ENCODE results near the gene KRTAP10-6. TPM values are rescaled to one million over a fixed set of nuclear protein-coding genes. Genes with fewer than 3 reads are reported as not detected.

The KRTAP10-6 gene
- total and polyA plus RNA-seq, 10 donors: not detected

- intact Hi-C loops (cut with DNase I; ENCODE audit: low total_unique reads): no loop called here
These were observed 47.7 kb downstream of the KRTAP10-6 start for GRCh38 chr21:44544566-44544965.

GRCh38 chr21:44542716-44543115, 49.6 kb downstream of the KRTAP10-6 start:
- H3K4me1 ChIP-seq: peaks cover 0 to 5% (median 0%) of the 10 kb centered on the region in 6 donors
- peaks cover 0 to 23% (median 0%) of the 10 kb centered on the region in 7 donors for H3K27me3 ChIP-seq (replicated peaks in 1 of 7)
- WGBS, 5 donors: 77 to 94% (median 89%) methylated on average over 1 of the region's 1 CpG
- H3K36me3 ChIP-seq: no peaks in the 10 kb centered on the region
- no peak overlapping the region for H3K4me3 ChIP-seq
- H3K27ac ChIP-seq: no peak overlapping the region
- intact Hi-C loops (cut with DNase I; ENCODE audit: low total_unique reads): no loop called here
- peaks cover 5 to 62% (median 47%) of the 10 kb centered on the region in 8 donors for H3K9me3 ChIP-seq
- no peak for DNase-seq
- no peak for TF ChIP-seq CTCF (IDR thresholded peaks at IDR 0.05 in 8 of 11, conservative IDR thresholded peaks at IDR 0.05 in 3 of 11)
- TF ChIP-seq POLR2AphosphoS5 (IDR thresholded peaks at IDR 0.05): no peak
- TF ChIP-seq POLR2A (IDR thresholded peaks at IDR 0.05): no peak

More at GRCh38 chr21:44544566-44544965, 47.7 kb downstream of the KRTAP10-6 start:
- Histone ChIP-seq H3K4me1 (peaks cover 0 to 13% (median 0%) of the 10 kb centered on the region in 6 donors), H3K36me3 (no peaks in the 10 kb centered on the region), H3K27ac (no peak overlapping the region), H3K9me3 (peaks cover 5 to 63% (median 48%) of the 10 kb centered on the region in 8 donors), H3K4me3 (no peak overlapping the region), H3K27me3 (replicated peaks in 1 of 7) (peaks cover 0 to 29% (median 0%) of the 10 kb centered on the region in 7 donors)
- WGBS, 5 donors: 70 to 82% (median 76%) methylated on average over 3 of the region's 3 CpGs
- TF ChIP-seq POLR2A (IDR thresholded peaks at IDR 0.05) (no peak), POLR2AphosphoS5 (IDR thresholded peaks at IDR 0.05) (no peak), CTCF (IDR thresholded peaks at IDR 0.05 in 8 of 11, conservative IDR thresholded peaks at IDR 0.05 in 3 of 11) (no peak)
- no peak for DNase-seq

Other genes with a start within 250 kb of the KRTAP10-6 start
- gene TRPM2, start 238.9 kb downstream of the KRTAP10-6 start, total RNA-seq: 10 to 100 TPM; 10.4 to 35.3 (median 22.0) TPM
- gene TRPM2, start 238.9 kb downstream of the KRTAP10-6 start, polyA plus RNA-seq: 10 to 100 TPM; 20.5 to 44.1 (median 28.4) TPM
- 1 to 10 TPM; 1.3 to 4.9 (median 3.4) TPM for gene LRRC3, start 137.0 kb downstream of the KRTAP10-6 start, total RNA-seq
- under 1 TPM; 0.24 to 0.86 (median 0.26) TPM for gene LRRC3, start 137.0 kb downstream of the KRTAP10-6 start, polyA plus RNA-seq
- gene KRTAP10-1, start 52.3 kb downstream of the KRTAP10-6 start, total RNA-seq: not detected
- not detected for gene KRTAP10-1, start 52.3 kb downstream of the KRTAP10-6 start, polyA plus RNA-seq
- gene KRTAP10-2, start 41.0 kb downstream of the KRTAP10-6 start, total RNA-seq: not detected
- gene KRTAP10-2, start 41.0 kb downstream of the KRTAP10-6 start, polyA plus RNA-seq: not detected
- gene KRTAP10-3, start 33.7 kb downstream of the KRTAP10-6 start, total RNA-seq: not detected
- not detected for gene KRTAP10-3, start 33.7 kb downstream of the KRTAP10-6 start, polyA plus RNA-seq
- gene KRTAP10-4, start 18.8 kb downstream of the KRTAP10-6 start, total RNA-seq: not detected
- not detected for gene KRTAP10-4, start 18.8 kb downstream of the KRTAP10-6 start, polyA plus RNA-seq
- gene KRTAP10-5, start 11.9 kb downstream of the KRTAP10-6 start, total RNA-seq: not detected
- not detected for gene KRTAP10-5, start 11.9 kb downstream of the KRTAP10-6 start, polyA plus RNA-seq
- gene KRTAP10-7, start 8.1 kb upstream of the KRTAP10-6 start, total RNA-seq: not detected
- not detected for gene KRTAP10-7, start 8.1 kb upstream of the KRTAP10-6 start, polyA plus RNA-seq
- gene KRTAP10-8, start 19.6 kb upstream of the KRTAP10-6 start, total RNA-seq: not detected
- gene KRTAP10-8, start 19.6 kb upstream of the KRTAP10-6 start, polyA plus RNA-seq: not detected
- gene KRTAP10-9, start 34.6 kb upstream of the KRTAP10-6 start, total RNA-seq: not detected
- not detected for gene KRTAP10-9, start 34.6 kb upstream of the KRTAP10-6 start, polyA plus RNA-seq
- gene KRTAP10-10, start 44.9 kb upstream of the KRTAP10-6 start, total RNA-seq: not detected
- not detected for gene KRTAP10-10, start 44.9 kb upstream of the KRTAP10-6 start, polyA plus RNA-seq
- gene KRTAP10-11, start 53.9 kb upstream of the KRTAP10-6 start, total RNA-seq: not detected
- gene KRTAP10-11, start 53.9 kb upstream of the KRTAP10-6 start, polyA plus RNA-seq: not detected
- gene KRTAP12-4, start 62.2 kb upstream of the KRTAP10-6 start, total RNA-seq: not detected
- not detected for gene KRTAP12-4, start 62.2 kb upstream of the KRTAP10-6 start, polyA plus RNA-seq
- not detected for gene KRTAP12-3, start 65.4 kb upstream of the KRTAP10-6 start, total RNA-seq
- not detected for gene KRTAP12-3, start 65.4 kb upstream of the KRTAP10-6 start, polyA plus RNA-seq
- not detected for gene KRTAP12-2, start 74.4 kb upstream of the KRTAP10-6 start, total RNA-seq
- not detected for gene KRTAP12-2, start 74.4 kb upstream of the KRTAP10-6 start, polyA plus RNA-seq
- not detected for gene KRTAP12-1, start 89.7 kb upstream of the KRTAP10-6 start, total RNA-seq
- not detected for gene KRTAP12-1, start 89.7 kb upstream of the KRTAP10-6 start, polyA plus RNA-seq
- gene KRTAP10-12, start 104.7 kb upstream of the KRTAP10-6 start, total RNA-seq: not detected
- gene KRTAP10-12, start 104.7 kb upstream of the KRTAP10-6 start, polyA plus RNA-seq: not detected
- gene TSPEAR, start 119.1 kb upstream of the KRTAP10-6 start, total RNA-seq: under 1 TPM in 1 of 7 donors, not detected in 6; 0.22 TPM
- gene TSPEAR, start 119.1 kb upstream of the KRTAP10-6 start, polyA plus RNA-seq: under 1 TPM in 2 of 3 donors, not detected in 1; 0.02 to 0.03 TPM
- 100 to 1,000 TPM in 3 of 7 donors, 10 to 100 TPM in 4; 81.1 to 125 (median 93.8) TPM for gene UBE2G2, start 209.3 kb upstream of the KRTAP10-6 start, total RNA-seq
- 10 to 100 TPM; 39.4 to 58.0 (median 46.9) TPM for gene UBE2G2, start 209.3 kb upstream of the KRTAP10-6 start, polyA plus RNA-seq
- gene SUMO3, start 225.6 kb upstream of the KRTAP10-6 start, total RNA-seq: 100 to 1,000 TPM in 1 of 7 donors, 10 to 100 TPM in 6; 62.2 to 101 (median 68.6) TPM
- 10 to 100 TPM; 38.2 to 90.7 (median 57.9) TPM for gene SUMO3, start 225.6 kb upstream of the KRTAP10-6 start, polyA plus RNA-seq